Measurements from ENCODE around the gene CENPB.
A peak's percentile ranks its signal among the peaks of the same experiment; 100 is the strongest.

Gene CENPB

DNA sequence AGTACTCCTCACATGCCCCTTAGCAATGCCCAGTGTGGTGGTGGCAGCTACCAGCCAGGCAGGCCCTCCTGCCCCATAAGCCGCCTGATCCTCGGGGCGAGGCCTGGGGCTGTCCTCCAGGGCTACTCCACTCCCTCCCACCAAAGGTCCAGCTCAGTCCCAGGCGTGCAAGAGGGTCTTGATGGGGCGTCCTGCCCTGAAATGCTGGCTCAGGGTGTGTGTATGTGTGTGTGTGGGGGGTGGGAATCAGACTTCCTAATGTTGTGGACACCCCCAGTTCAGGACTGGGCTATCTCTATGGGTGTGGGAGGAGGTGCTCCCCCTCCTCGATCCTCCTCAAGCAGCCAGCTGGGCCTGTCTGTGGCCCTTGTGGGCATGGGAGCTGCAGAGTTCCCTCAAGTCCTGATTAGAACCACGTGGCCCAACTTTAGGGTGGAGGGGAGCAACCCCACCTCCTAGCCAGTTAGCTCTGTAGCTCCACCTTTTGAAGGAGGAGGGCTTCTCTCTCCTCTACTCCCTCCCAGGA lies 46.6 kb downstream of the CENPB start:
- Histone ChIP-seq H3K4me3 (no peak overlapping the region), H3K27ac (peak overlapping the region in 1 of 2 donors; percentile 70)
- DNase-seq (ENCODE audit: low spot score) = no peak
- TF ChIP-seq, protein P1, sequence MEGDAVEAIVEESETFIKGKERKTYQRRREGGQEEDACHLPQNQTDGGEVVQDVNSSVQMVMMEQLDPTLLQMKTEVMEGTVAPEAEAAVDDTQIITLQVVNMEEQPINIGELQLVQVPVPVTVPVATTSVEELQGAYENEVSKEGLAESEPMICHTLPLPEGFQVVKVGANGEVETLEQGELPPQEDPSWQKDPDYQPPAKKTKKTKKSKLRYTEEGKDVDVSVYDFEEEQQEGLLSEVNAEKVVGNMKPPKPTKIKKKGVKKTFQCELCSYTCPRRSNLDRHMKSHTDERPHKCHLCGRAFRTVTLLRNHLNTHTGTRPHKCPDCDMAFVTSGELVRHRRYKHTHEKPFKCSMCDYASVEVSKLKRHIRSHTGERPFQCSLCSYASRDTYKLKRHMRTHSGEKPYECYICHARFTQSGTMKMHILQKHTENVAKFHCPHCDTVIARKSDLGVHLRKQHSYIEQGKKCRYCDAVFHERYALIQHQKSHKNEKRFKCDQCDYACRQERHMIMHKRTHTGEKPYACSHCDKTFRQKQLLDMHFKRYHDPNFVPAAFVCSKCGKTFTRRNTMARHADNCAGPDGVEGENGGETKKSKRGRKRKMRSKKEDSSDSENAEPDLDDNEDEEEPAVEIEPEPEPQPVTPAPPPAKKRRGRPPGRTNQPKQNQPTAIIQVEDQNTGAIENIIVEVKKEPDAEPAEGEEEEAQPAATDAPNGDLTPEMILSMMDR (IDR thresholded peaks at IDR 0.05) = no peak

DNA sequence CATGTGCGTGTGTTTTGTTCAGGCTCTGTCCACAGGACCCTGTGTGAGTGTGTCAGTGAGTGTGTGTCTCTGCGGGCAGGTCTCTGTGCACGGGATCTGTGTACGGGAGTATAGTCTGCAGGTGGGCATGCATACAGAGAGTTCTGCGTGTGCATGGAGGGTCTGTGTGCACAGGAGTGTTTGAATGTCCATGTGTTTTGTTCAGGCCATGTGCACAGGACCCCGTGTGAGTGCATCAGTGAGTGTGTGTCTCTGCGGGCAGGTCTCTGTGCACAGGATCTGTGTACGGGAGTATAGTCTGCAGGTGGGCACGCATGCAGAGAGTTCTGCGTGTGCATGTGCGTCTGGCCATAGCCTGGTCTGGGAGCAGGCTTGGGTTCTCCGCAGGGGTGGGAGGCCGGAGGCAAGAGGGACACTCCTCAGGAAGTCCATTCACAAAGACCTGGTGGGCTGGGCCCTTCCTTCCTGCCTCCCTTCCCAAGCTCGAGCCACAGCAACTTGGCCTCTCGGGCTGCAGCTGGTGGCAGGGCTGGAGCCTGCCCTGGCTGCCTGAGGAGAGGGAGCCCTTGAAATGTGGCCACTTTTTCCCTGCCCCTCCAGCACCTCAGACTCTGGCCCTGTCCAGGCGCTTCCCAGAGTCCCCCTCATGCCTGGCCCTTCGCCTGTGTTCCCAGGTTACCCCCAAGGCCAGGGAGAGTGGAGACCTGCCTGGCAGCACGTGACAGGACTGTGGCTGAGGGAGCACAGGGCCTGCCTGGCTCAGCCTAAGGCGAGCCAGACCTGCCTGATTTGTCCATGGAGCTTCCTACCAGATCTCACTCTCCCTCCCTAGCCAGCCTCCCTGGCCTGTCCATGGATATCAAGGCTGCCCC lies 47.2 kb downstream of the CENPB start:
- DNase-seq (ENCODE audit: low spot score) = no peak
- peak overlapping the region in 1 of 2 donors; percentile 70 for H3K27ac ChIP-seq
- TF ChIP-seq, protein P1 (IDR thresholded peaks at IDR 0.05) = no peak
- H3K4me3 ChIP-seq = no peak overlapping the region

DNA sequence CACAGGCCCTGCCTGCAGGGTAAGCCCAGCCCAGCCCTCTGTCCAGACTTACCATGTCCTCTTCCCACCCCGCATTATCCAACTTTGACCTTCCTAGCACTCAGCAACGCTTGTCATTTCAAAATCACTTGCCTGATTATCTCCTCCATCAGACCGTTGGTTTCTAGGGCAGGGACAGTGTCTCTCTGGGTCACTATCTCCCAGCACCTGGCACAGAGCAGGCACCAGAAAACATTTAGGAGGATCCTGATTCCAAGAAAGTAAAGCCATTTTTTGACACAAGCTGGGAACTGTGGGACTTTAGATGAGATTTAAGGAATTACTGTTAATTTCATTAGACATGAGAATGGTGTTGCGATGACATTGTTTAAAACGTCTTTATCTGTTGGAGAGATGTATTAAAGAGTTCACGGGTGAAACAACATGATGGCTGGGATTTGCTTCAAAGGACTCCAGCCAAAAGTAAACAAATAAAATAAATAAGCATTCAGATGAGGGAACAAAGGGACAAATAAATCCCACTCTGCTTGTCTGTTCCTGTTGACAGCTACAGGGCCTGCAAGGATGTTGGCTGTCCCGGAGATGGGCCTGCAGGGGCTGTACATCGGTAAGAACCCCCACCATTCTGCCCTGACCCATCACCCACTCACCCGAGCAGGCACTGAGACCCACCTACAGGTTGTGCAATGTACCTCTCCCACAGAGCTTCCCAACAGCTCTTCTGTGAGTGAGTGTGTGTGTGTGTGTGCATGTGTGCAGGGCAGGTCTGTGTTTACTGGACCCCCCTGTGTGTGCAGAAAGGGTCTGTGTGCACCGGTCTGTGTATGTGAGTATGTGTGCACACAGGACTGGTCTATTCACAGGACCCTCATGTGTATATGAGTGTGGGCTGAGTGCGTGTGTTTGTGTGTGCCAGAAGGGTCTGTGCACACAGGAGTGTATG lies 48.2 kb downstream of the CENPB start:
- Histone ChIP-seq H3K4me3 (no peak overlapping the region), H3K27ac (no peak overlapping the region)
- no peak for DNase-seq (ENCODE audit: low spot score)
- TF ChIP-seq, protein P1 (IDR thresholded peaks at IDR 0.05) = no peak

DNA sequence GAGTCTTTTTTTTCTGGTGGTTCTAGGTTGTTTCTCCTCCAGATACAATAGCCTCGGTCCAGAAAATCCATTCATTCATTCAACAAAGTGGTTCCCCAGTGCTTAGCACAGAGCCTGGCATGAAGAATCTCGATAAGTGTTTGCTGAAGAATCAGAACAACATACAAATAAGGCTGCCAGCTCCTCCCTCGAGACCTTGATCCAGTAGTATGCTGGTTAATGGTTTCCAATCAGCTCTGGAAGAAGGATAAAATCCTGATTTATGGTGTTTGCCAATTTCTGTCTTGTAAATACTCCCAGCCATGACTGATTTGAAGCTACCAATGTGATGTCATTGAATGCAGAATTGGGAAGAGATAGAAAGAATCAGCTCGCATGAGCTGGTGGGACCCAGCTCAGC lies 50.8 kb downstream of the CENPB start:
- Histone ChIP-seq H3K27ac (no peak overlapping the region), H3K4me3 (no peak overlapping the region)
- DNase-seq (ENCODE audit: low spot score) = no peak
- TF ChIP-seq, protein P1 (IDR thresholded peaks at IDR 0.05) = no peak

DNA sequence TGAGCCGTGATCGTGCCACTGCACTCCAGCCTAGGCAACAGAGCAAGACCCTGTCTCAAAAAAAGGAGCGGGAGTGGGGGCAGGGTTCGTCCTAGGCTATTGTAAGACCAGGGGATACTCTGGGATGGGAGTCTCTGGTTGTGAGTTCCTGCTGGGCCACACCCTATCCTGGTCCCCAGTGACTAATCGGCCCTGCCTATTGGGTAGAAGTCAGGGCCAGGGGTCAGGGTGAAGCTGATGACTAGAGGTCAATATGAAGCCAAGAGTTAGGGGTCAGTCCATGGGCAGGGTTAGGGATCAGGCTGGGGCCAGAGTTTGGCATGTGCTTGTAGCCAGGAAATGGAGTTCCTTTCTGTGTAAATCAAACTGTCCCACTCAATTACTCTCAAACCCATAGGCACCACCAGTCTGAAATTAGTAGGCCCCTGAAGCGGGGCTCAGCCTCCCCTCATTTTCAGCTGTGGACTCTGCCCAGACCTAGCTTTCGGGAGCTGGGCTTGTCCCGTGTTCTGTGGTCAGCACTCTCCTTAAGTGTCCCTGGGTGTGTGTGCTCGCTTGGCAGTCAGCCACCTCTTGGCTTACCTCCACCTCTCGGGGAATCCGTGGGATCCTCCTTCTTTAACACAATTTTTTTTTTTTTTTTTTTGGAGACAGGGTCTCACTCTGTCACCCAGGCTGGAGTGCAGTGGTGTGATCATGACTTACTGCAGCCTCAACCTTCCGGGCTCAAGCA lies 52.3 kb downstream of the CENPB start:
- TF ChIP-seq, protein P1 (IDR thresholded peaks at IDR 0.05) = no peak
- no peak for DNase-seq (ENCODE audit: low spot score)
- peak overlapping the region in 1 of 2 donors; percentile 69 for H3K27ac ChIP-seq
- peak overlapping the region; percentile 68 for H3K4me3 ChIP-seq
